Smooth muscle cell (in vitro differentiated cells): ENCODE results near the gene MANSC4. TPM values are rescaled to one million over a fixed set of nuclear protein-coding genes. Genes with fewer than 3 reads are reported as not detected.

Experiments
- DNase-seq: peaks from one replicate; lab custom pipeline; 2025; ENCODE audit not compliant: unreplicated experiment; lab: John Stamatoyannopoulos, UW
- H2AFZ ChIP-seq: fragments of 200-600 bp; sonication (generic); 2 replicates; pipeline ENCODE4 v1.6.0; 2016; ENCODE audit warnings: antibody characterized with exemption, low read depth, mild to moderate bottlenecking
- H3F3A ChIP-seq: fragments of 200-600 bp; sonication (generic); 2 replicates; pipeline ENCODE4 v1.6.0; 2017; ENCODE audit warnings: antibody characterized with exemption, low read depth
- H3K27ac ChIP-seq: fragments of 200-600 bp; sonication (generic); 2 replicates; pipeline ENCODE4 v1.5.1; 2016; ENCODE audit warnings: low read depth, mild to moderate bottlenecking
- H3K27me3 ChIP-seq: fragments of 200-600 bp; sonication (generic); 2 replicates; pipeline ENCODE4 v1.6.1; 2016; ENCODE audit warnings: low read depth, mild to moderate bottlenecking
- H3K36me3 ChIP-seq: fragments of 200-600 bp; sonication (generic); 2 replicates; pipeline ENCODE4 v1.5.1; 2016; ENCODE audit warnings: low read depth
- H3K4me1 ChIP-seq: fragments of 200-600 bp; sonication (generic); 2 replicates; pipeline ENCODE4 v1.5.1; 2016; ENCODE audit warnings: low read depth
- H3K4me2 ChIP-seq: fragments of 200-600 bp; sonication (generic); 2 replicates; pipeline ENCODE4 v1.6.0; 2016; ENCODE audit warnings: mild to moderate bottlenecking
- H3K4me3 ChIP-seq: fragments of 200-600 bp; sonication (generic); 2 replicates; pipeline ENCODE4 v1.5.1; 2016; ENCODE audit warnings: mild to moderate bottlenecking
- H3K79me2 ChIP-seq: fragments of 200-600 bp; sonication (generic); 2 replicates; pipeline ENCODE4 v1.6.0; 2016; ENCODE audit warnings: low read depth, mild to moderate bottlenecking
- H3K9ac ChIP-seq: fragments of 200-600 bp; sonication (generic); 2 replicates; pipeline ENCODE4 v1.6.0; 2016; ENCODE audit warnings: low read depth
- H3K9me3 ChIP-seq: fragments of 200-600 bp; sonication (generic); replicated peaks from 2 replicates; pipeline ENCODE4 v1.5.1; 2016; ENCODE audit warnings: low read depth
- H4K20me1 ChIP-seq: fragments of 200-600 bp; sonication (generic); 2 replicates; pipeline ENCODE4 v1.6.0; 2016; ENCODE audit warnings: low read depth
- WGBS: methylation state at CpG from one replicate; pipeline ENCODE4 v1.1.7; 2016; ENCODE audit warnings: low lambda C conversion rate; 5-methylcytosine and 5-hydroxymethylcytosine counted together
- polyA plus RNA-seq: library from polyadenylated mRNA; unstranded; fragments of >200 nt; fragmentation: Nextera tagmentation; extraction: Ambion mirVana; gene quantifications from 2 replicates; pipeline ENCODE4 v1.2.1, GENCODE V29; 2016
- small RNA-seq: library from RNA; depleted of rRNA; stranded (forward); fragments of <200 nt; gene quantifications from one replicate; pipeline ENCODE3, GENCODE V24; 2014
- total RNA-seq: library from RNA; depleted of rRNA; stranded (reverse); fragments of >200 nt; gene quantifications from 2 replicates; pipeline ENCODE4 v1.2.3, GENCODE V29; 2014
- TF ChIP-seq, protein P1 (sequence below): fragments of 200-600 bp; sonication (generic); IDR thresholded peaks from 2 replicates; pipeline ENCODE4 v1.5.1; 2017; ENCODE audit warnings: borderline replicate concordance, mild to moderate bottlenecking, antibody characterized with exemption; ENCODE audit not compliant: insufficient read depth, poor library complexity, severe bottlenecking

MANSC4 gene
- total and polyA plus RNA-seq, 2 experiments from 2014 or later: 0.47 to 2.9 TPM

DNA sequence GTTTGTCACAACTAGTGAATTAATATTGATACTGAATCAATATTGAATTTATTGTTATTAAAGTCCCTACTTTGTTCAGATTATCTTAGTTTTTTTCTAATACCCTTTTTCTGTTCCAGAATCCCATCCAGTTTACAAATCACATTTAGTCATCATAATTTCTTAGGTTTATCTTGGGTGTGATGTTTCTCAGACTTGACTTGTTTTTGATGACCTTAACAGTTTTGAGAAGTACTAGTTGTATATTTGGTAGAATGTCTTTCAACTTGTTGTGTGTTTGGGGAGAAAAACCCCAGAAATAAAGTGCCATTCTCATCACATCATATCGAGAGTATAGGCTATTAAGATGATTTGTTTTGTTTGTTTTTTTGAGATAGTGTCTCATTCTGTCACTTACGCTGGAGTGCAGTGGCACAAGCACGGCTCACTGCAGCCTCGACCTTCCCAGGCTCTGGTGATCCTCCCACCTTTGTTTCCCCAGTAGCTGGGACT, 49.9 kb downstream of the MANSC4 start:
- 82% methylated on average over 4 of the region's 4 CpGs for WGBS
- Histone ChIP-seq H3K9ac (no peak overlapping the region), H4K20me1 (peaks cover 3% of the 10 kb centered on the region), H3K36me3 (peaks cover 11% of the 10 kb centered on the region), H3F3A (no peaks in the 10 kb centered on the region), H3K4me2 (no peak overlapping the region), H3K27me3 (no peaks in the 10 kb centered on the region), H3K9me3 (no peaks in the 10 kb centered on the region), H2AFZ (no peak overlapping the region), H3K4me1 (no peaks in the 10 kb centered on the region), H3K79me2 (peaks cover 33% of the 10 kb centered on the region), H3K4me3 (no peak overlapping the region), H3K27ac (no peak overlapping the region)
- DNase-seq: no peak
- TF ChIP-seq, protein P1, sequence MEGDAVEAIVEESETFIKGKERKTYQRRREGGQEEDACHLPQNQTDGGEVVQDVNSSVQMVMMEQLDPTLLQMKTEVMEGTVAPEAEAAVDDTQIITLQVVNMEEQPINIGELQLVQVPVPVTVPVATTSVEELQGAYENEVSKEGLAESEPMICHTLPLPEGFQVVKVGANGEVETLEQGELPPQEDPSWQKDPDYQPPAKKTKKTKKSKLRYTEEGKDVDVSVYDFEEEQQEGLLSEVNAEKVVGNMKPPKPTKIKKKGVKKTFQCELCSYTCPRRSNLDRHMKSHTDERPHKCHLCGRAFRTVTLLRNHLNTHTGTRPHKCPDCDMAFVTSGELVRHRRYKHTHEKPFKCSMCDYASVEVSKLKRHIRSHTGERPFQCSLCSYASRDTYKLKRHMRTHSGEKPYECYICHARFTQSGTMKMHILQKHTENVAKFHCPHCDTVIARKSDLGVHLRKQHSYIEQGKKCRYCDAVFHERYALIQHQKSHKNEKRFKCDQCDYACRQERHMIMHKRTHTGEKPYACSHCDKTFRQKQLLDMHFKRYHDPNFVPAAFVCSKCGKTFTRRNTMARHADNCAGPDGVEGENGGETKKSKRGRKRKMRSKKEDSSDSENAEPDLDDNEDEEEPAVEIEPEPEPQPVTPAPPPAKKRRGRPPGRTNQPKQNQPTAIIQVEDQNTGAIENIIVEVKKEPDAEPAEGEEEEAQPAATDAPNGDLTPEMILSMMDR: no peak

DNA sequence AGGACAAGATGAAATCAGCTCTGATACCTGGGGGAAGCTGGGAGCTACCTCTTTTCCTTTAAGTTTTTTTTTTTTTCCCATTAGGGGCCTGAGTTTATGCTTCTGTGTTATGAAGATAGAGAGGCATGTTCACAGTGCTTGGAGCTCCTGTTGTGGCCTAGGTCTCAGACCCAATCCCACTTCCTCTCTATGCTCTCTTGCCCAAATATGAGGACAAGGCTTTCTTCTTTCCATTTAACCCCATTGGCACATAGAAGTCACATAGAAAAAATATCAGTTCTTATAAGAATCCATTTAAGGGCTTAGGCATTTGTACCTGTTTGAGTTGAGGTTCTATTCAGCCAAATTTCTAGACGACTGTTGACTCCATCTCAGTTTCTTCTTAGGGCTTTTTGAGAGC, 56.8 kb downstream of the MANSC4 start:
- H3K4me2 ChIP-seq: no peak overlapping the region

More for the DNA sequence above, 56.8 kb downstream of the MANSC4 start:
- H3K79me2 ChIP-seq: peaks cover 16% of the 10 kb centered on the region
- DNase-seq: no peak
- TF ChIP-seq, protein P1: no peak
- H3K4me1 ChIP-seq: no peaks in the 10 kb centered on the region
- H3K27ac ChIP-seq: no peak overlapping the region
- H3K36me3 ChIP-seq: peaks cover 23% of the 10 kb centered on the region
- 91% methylated on average over 1 of the region's 1 CpG for WGBS
- H3K9ac ChIP-seq: no peak overlapping the region
- H3K27me3 ChIP-seq: no peaks in the 10 kb centered on the region
- no peak overlapping the region for H2AFZ ChIP-seq
- no peak overlapping the region for H3K4me3 ChIP-seq
- no peaks in the 10 kb centered on the region for H3K9me3 ChIP-seq
- H4K20me1 ChIP-seq: no peaks in the 10 kb centered on the region
- no peaks in the 10 kb centered on the region for H3F3A ChIP-seq

Small RNA genes within 50 kb of the gene (small RNA-seq; reads per million reads assigned to genes)
- gene RF00019: not detected
- not detected for gene RF02271

Other genes starting within 250 kb of the MANSC4 start
- 1.7 and 3.6 TPM in 2 replicates for gene REP15, start 83.8 kb downstream of the MANSC4 start, total RNA-seq
- gene REP15, start 83.8 kb downstream of the MANSC4 start, polyA plus RNA-seq: 0.47 and 2.2 TPM in 2 replicates
- gene MRPS35, start 69.4 kb downstream of the MANSC4 start, total RNA-seq: 75.6 and 77.1 TPM in 2 replicates
- gene MRPS35, start 69.4 kb downstream of the MANSC4 start, polyA plus RNA-seq: 51.6 and 55.6 TPM in 2 replicates
- gene KLHL42, start within 50 bp of the MANSC4 start, total RNA-seq: 35.4 and 38.0 TPM in 2 replicates
- gene KLHL42, start within 50 bp of the MANSC4 start, polyA plus RNA-seq: 25.6 and 39.7 TPM in 2 replicates
- gene PTHLH, start 192.5 kb upstream of the MANSC4 start, total RNA-seq: 155 and 181 TPM in 2 replicates
- gene PTHLH, start 192.5 kb upstream of the MANSC4 start, polyA plus RNA-seq: 58.0 and 177 TPM in 2 replicates